T-helper 1 cell treated with Interleukin-12 subunit alpha and Interleukin-12 subunit beta and Interleukin-4 antibody, amounts not matched to agents 30 μg/mL and 1 μg/mL, for 36 hours (primary cell): ENCODE data around the gene CCNL1.

Source experiments
- H3K27ac Mint-ChIP-seq: one replicate; pipeline ENCODE4 v1.8.0; 2021; ENCODE audit warnings: mild to moderate bottlenecking, mixed read lengths
- H3K27me3 Mint-ChIP-seq: one replicate; pipeline ENCODE4 v1.8.0; 2021; ENCODE audit warnings: low read depth, mixed read lengths
- H3K36me3 Mint-ChIP-seq: one replicate; pipeline ENCODE4 v1.8.0; 2021; ENCODE audit warnings: low read depth, mixed read lengths
- H3K4me1 Mint-ChIP-seq: one replicate; pipeline ENCODE4 v1.8.0; 2021; ENCODE audit warnings: low read depth, mixed read lengths
- H3K4me3 Mint-ChIP-seq: one replicate; pipeline ENCODE4 v1.8.0; 2021; ENCODE audit warnings: mild to moderate bottlenecking, moderate library complexity, mixed read lengths
- H3K9me3 Mint-ChIP-seq: one replicate; pipeline ENCODE4 v1.8.0; 2021; ENCODE audit warnings: mixed read lengths

CCNL1 gene

GRCh38 chr3:157159037-157159761, 748 bp downstream of the CCNL1 start:
- Mint-ChIP-seq H3K27ac (peak overlapping the region; percentile 87), H3K9me3 (no peaks in the 10 kb centered on the region), H3K27me3 (no peaks in the 10 kb centered on the region), H3K36me3 (peaks cover 55% of the 10 kb centered on the region), H3K4me1 (peaks cover 57% of the 10 kb centered on the region), H3K4me3 (peak overlapping the region; percentile 92)

- peaks cover 62% of the 10 kb centered on the region for H3K36me3 Mint-ChIP-seq
- peak overlapping the region; percentile 92 for H3K4me3 Mint-ChIP-seq
- peaks cover 62% of the 10 kb centered on the region for H3K4me1 Mint-ChIP-seq
- no peaks in the 10 kb centered on the region for H3K27me3 Mint-ChIP-seq
- H3K9me3 Mint-ChIP-seq: no peaks in the 10 kb centered on the region
- peak overlapping the region; percentile 87 for H3K27ac Mint-ChIP-seq
Measured at GRCh38 chr3:157157836-157158235, 2.1 kb downstream of the CCNL1 start.

GRCh38 chr3:157156837-157157635, 2.9 kb downstream of the CCNL1 start:
- peaks cover 61% of the 10 kb centered on the region for H3K36me3 Mint-ChIP-seq
- H3K27me3 Mint-ChIP-seq: no peaks in the 10 kb centered on the region
- H3K27ac Mint-ChIP-seq: peak overlapping the region; percentile 87
- H3K4me1 Mint-ChIP-seq: peaks cover 62% of the 10 kb centered on the region
- peak overlapping the region; percentile 92 for H3K4me3 Mint-ChIP-seq
- H3K9me3 Mint-ChIP-seq: no peaks in the 10 kb centered on the region

GRCh38 chr3:157155591-157155990, 4.4 kb downstream of the CCNL1 start:
- peaks cover 67% of the 10 kb centered on the region for H3K4me1 Mint-ChIP-seq
- no peaks in the 10 kb centered on the region for H3K9me3 Mint-ChIP-seq
- H3K27ac Mint-ChIP-seq: peak overlapping the region; percentile 49
- no peaks in the 10 kb centered on the region for H3K27me3 Mint-ChIP-seq
- peaks cover 74% of the 10 kb centered on the region for H3K36me3 Mint-ChIP-seq
- H3K4me3 Mint-ChIP-seq: peak overlapping the region; percentile 92

GRCh38 chr3:157154563-157155330, 5.2 kb downstream of the CCNL1 start:
- H3K36me3 Mint-ChIP-seq: peaks cover 76% of the 10 kb centered on the region
- peaks cover 65% of the 10 kb centered on the region for H3K4me1 Mint-ChIP-seq
- peak overlapping the region; percentile 78 for H3K4me3 Mint-ChIP-seq
- peak overlapping the region; percentile 71 for H3K27ac Mint-ChIP-seq
- H3K9me3 Mint-ChIP-seq: no peaks in the 10 kb centered on the region
- no peaks in the 10 kb centered on the region for H3K27me3 Mint-ChIP-seq

GRCh38 chr3:157152930-157153329, 7.0 kb downstream of the CCNL1 start:
- peaks cover 80% of the 10 kb centered on the region for H3K36me3 Mint-ChIP-seq
- peaks cover 68% of the 10 kb centered on the region for H3K4me1 Mint-ChIP-seq
- H3K27me3 Mint-ChIP-seq: no peaks in the 10 kb centered on the region
- H3K4me3 Mint-ChIP-seq: no peak overlapping the region
- no peak overlapping the region for H3K27ac Mint-ChIP-seq
- no peaks in the 10 kb centered on the region for H3K9me3 Mint-ChIP-seq

GRCh38 chr3:157152438-157152837, 7.5 kb downstream of the CCNL1 start:
- Mint-ChIP-seq H3K36me3 (peaks cover 76% of the 10 kb centered on the region), H3K9me3 (no peaks in the 10 kb centered on the region), H3K4me3 (no peak overlapping the region), H3K27me3 (no peaks in the 10 kb centered on the region), H3K4me1 (peaks cover 64% of the 10 kb centered on the region), H3K27ac (no peak overlapping the region)

GRCh38 chr3:157151627-157152026, 8.3 kb downstream of the CCNL1 start:
- Mint-ChIP-seq H3K9me3 (no peaks in the 10 kb centered on the region), H3K27ac (no peak overlapping the region), H3K4me1 (peaks cover 57% of the 10 kb centered on the region), H3K27me3 (no peaks in the 10 kb centered on the region), H3K36me3 (peaks cover 74% of the 10 kb centered on the region), H3K4me3 (no peak overlapping the region)

GRCh38 chr3:157151151-157151550, 8.8 kb downstream of the CCNL1 start:
- Mint-ChIP-seq H3K4me1 (peaks cover 54% of the 10 kb centered on the region), H3K4me3 (no peak overlapping the region), H3K27ac (no peak overlapping the region), H3K9me3 (no peaks in the 10 kb centered on the region), H3K27me3 (no peaks in the 10 kb centered on the region), H3K36me3 (peaks cover 72% of the 10 kb centered on the region)

GRCh38 chr3:157149136-157149696, 10.7 kb downstream of the CCNL1 start:
- H3K27me3 Mint-ChIP-seq: no peaks in the 10 kb centered on the region
- peaks cover 72% of the 10 kb centered on the region for H3K36me3 Mint-ChIP-seq
- H3K4me1 Mint-ChIP-seq: peaks cover 45% of the 10 kb centered on the region
- no peak overlapping the region for H3K27ac Mint-ChIP-seq
- no peak overlapping the region for H3K4me3 Mint-ChIP-seq
- no peaks in the 10 kb centered on the region for H3K9me3 Mint-ChIP-seq

GRCh38 chr3:157148196-157148889, 11.6 kb downstream of the CCNL1 start:
- no peaks in the 10 kb centered on the region for H3K9me3 Mint-ChIP-seq
- peaks cover 73% of the 10 kb centered on the region for H3K36me3 Mint-ChIP-seq
- peaks cover 44% of the 10 kb centered on the region for H3K4me1 Mint-ChIP-seq
- H3K27ac Mint-ChIP-seq: peak overlapping the region; percentile 14
- H3K27me3 Mint-ChIP-seq: no peaks in the 10 kb centered on the region
- no peak overlapping the region for H3K4me3 Mint-ChIP-seq

GRCh38 chr3:157147099-157147803, 12.7 kb downstream of the CCNL1 start:
- no peaks in the 10 kb centered on the region for H3K27me3 Mint-ChIP-seq
- peaks cover 73% of the 10 kb centered on the region for H3K36me3 Mint-ChIP-seq
- peak overlapping the region; percentile 10 for H3K27ac Mint-ChIP-seq
- no peak overlapping the region for H3K4me3 Mint-ChIP-seq
- H3K9me3 Mint-ChIP-seq: no peaks in the 10 kb centered on the region
- H3K4me1 Mint-ChIP-seq: peaks cover 37% of the 10 kb centered on the region

- peaks cover 25% of the 10 kb centered on the region for H3K4me1 Mint-ChIP-seq
- peak overlapping the region; percentile 39 for H3K27ac Mint-ChIP-seq
- no peaks in the 10 kb centered on the region for H3K27me3 Mint-ChIP-seq
- H3K36me3 Mint-ChIP-seq: peaks cover 64% of the 10 kb centered on the region
- H3K9me3 Mint-ChIP-seq: no peaks in the 10 kb centered on the region
- H3K4me3 Mint-ChIP-seq: no peak overlapping the region
Measured at GRCh38 chr3:157145606-157146322, 14.2 kb downstream of the CCNL1 start.
